Endothelial cell of umbilical vein (primary cell): ENCODE results near the gene SIM1. TPM values are rescaled to one million over a fixed set of nuclear protein-coding genes. Genes with fewer than 3 reads are reported as not detected.
A peak's percentile ranks its signal among the peaks of the same experiment; 100 is the strongest.

ENCODE experiments used
- BruUV-seq: library from RNA; stranded (reverse); fragments of 400-500 nt; replicated peaks from 2 replicates; lab custom pipeline; 2021; lab: Mats Ljungman, UMichigan
- CTCF ChIA-PET: fragments of 300-600, 350-600 bp; sonication (Branson Sonifier 250); formaldehyde crosslinking; loops from one replicate; lab custom pipeline; 2021; ENCODE audit warnings: antibody characterized with exemption, inconsistent platforms; lab: Charles Lee
- POLR2A ChIA-PET: fragments of 300-600, 350-600 bp; sonication (Branson Sonifier 250); formaldehyde crosslinking; loops from one replicate; lab custom pipeline; 2021; ENCODE audit warnings: antibody characterized with exemption, inconsistent platforms; lab: Charles Lee
- DNase-seq: peaks from one replicate; pipeline ENCODE4 v3.0.0-alpha.2; 2011; ENCODE audit warnings: low read depth, low spot score
- FAIRE-seq: peaks from 2 replicates; lab custom pipeline; 2011; peaks lifted over from hg19 to GRCh38; lab: Jason Lieb, UNC
- H2AFZ ChIP-seq: 2 replicates; pipeline ENCODE4 v1.6.0; 2012; ENCODE audit warnings: low read depth, low read length, control low read depth, inconsistent platforms
- H3K27ac ChIP-seq: 2 replicates; pipeline ENCODE4 v1.5.1; 2011; ENCODE audit warnings: low read depth, mild to moderate bottlenecking, control low read depth, low read length, moderate library complexity; ENCODE audit not compliant: insufficient read depth
- H3K27me3 ChIP-seq, 2 experiments: 2 replicates each; pipeline versions ENCODE4 v1.6.0 to v1.6.1; 2011; ENCODE audit warnings: low read length in 2 of 2, mixed read lengths in 1 of 2; ENCODE audit not compliant: control insufficient read depth in 2 of 2, insufficient read depth in 2 of 2
- H3K36me3 ChIP-seq, 2 experiments: 2 replicates in 1 of 2; 3 replicates in 1 of 2; pipeline ENCODE4 v1.5.1; 2011; ENCODE audit warnings: low read length in 2 of 2, mild to moderate bottlenecking in 1 of 2, moderate library complexity in 1 of 2; ENCODE audit not compliant: control insufficient read depth in 2 of 2, insufficient read depth in 2 of 2; ENCODE audit errors: extremely low read depth in 1 of 2
- H3K4me1 ChIP-seq: 3 replicates; pipeline ENCODE4 v1.5.1; 2011; ENCODE audit warnings: mild to moderate bottlenecking, low read length; ENCODE audit not compliant: control insufficient read depth, insufficient read depth; ENCODE audit errors: extremely low read depth
- H3K4me2 ChIP-seq: 2 replicates; pipeline ENCODE4 v1.6.1; 2011; ENCODE audit warnings: low read length, control low read depth, mixed read lengths; ENCODE audit not compliant: insufficient read depth
- H3K4me3 ChIP-seq, 3 experiments: fragments of 200-600 bp in 1 of 3; sonication (generic), shearing (Covaris generic) in 1 of 3; replicated peaks in 1 of 3; 2 replicates each; pipeline ENCODE4 v1.5.1; 2011 to 2016; ENCODE audit warnings: control low read depth in 3 of 3, low read length in 3 of 3, mild to moderate bottlenecking in 2 of 3, inconsistent platforms in 1 of 3, low read depth in 1 of 3, moderate library complexity in 1 of 3; ENCODE audit not compliant: insufficient read depth in 1 of 3
- H3K79me2 ChIP-seq: 2 replicates; pipeline ENCODE4 v1.6.0; 2012; ENCODE audit warnings: low read length, inconsistent platforms; ENCODE audit not compliant: control insufficient read depth, insufficient read depth
- H3K9ac ChIP-seq: replicated peaks from 2 replicates; pipeline ENCODE3; 2011; ENCODE audit warnings: low read length, control low read depth; ENCODE audit not compliant: insufficient read depth; ENCODE audit errors: extremely low read depth
- H3K9me1 ChIP-seq: replicated peaks from 3 replicates; pipeline ENCODE4 v1.6.0; 2011; ENCODE audit warnings: mild to moderate bottlenecking, low read length; ENCODE audit not compliant: control insufficient read depth, insufficient read depth; ENCODE audit errors: extremely low read depth
- H3K9me3 ChIP-seq: replicated peaks from 2 replicates; pipeline ENCODE4 v1.5.1; 2012; ENCODE audit warnings: low read length, inconsistent platforms; ENCODE audit not compliant: control insufficient read depth, insufficient read depth
- H4K20me1 ChIP-seq: replicated peaks from 2 replicates; pipeline ENCODE3; 2011; ENCODE audit warnings: mild to moderate bottlenecking, low read length; ENCODE audit not compliant: control insufficient read depth, insufficient read depth; ENCODE audit errors: extremely low read depth
- EZH2 ChIP-seq: IDR thresholded peaks from 2 replicates; pipeline ENCODE4 v1.6.1; 2012; ENCODE audit warnings: borderline replicate concordance, low read depth, mild to moderate bottlenecking, moderate library complexity, low read length, inconsistent platforms; ENCODE audit not compliant: severe bottlenecking
- FOS ChIP-seq: IDR thresholded peaks from 2 replicates; pipeline ENCODE4 v1.6.1; 2011; ENCODE audit warnings: mild to moderate bottlenecking, low read length, moderate library complexity, borderline replicate concordance; ENCODE audit not compliant: insufficient read depth
- GATA2 ChIP-seq: IDR thresholded peaks from 2 replicates; pipeline ENCODE4 v1.7.0; 2011; ENCODE audit warnings: low read depth, mild to moderate bottlenecking, moderate library complexity, mixed read lengths, low read length; ENCODE audit not compliant: insufficient read length, insufficient read depth
- JUN ChIP-seq: IDR thresholded peaks from 2 replicates; pipeline ENCODE4 v1.6.1; 2011; ENCODE audit warnings: borderline replicate concordance, low read depth; ENCODE audit not compliant: insufficient read length, insufficient read depth
- MAX ChIP-seq: IDR thresholded peaks from 2 replicates; pipeline ENCODE4 v1.6.1; 2011; ENCODE audit not compliant: insufficient read depth, insufficient read length
- MYC ChIP-seq: IDR thresholded peaks from one replicate; pipeline ENCODE4 v1.6.1; 2011; ENCODE audit warnings: mild to moderate bottlenecking, low read depth, low read length
- POLR2A ChIP-seq: IDR thresholded peaks from 2 replicates; pipeline ENCODE4 v1.6.1; 2012; ENCODE audit warnings: low read depth, mild to moderate bottlenecking, control low read depth, low read length
- POLR2AphosphoS5 ChIP-seq: IDR thresholded peaks from 2 replicates; pipeline ENCODE4 v1.6.1; 2012; ENCODE audit warnings: low read depth, mild to moderate bottlenecking, control low read depth, low read length, moderate library complexity; ENCODE audit not compliant: insufficient read depth
- dilution Hi-C: fragments of 300-500 bp; cut with MboI; formaldehyde crosslinking; loops from one replicate; pipeline ENCODE4 v1.15.0; 2019; ENCODE audit warnings: low sequenced_read_pairs; ENCODE audit not compliant: extremely low pct_ligation_motif_present
- intact Hi-C: fragments of 100-400 bp; cut with micrococcal nuclease; formaldehyde crosslinking; loops from one replicate; pipeline ENCODE4 v1.10.0; 2022
- polyA plus RNA-seq, 4 experiments: library from polyadenylated mRNA; depleted of rRNA in 3 of 4; stranded (reverse) in 3 of 4; unstranded in 1 of 4; fragments of >200 nt; gene quantifications; 2 replicates each; pipeline versions ENCODE4 v1.2.1 to v1.2.3, GENCODE V29; 2011 to 2012; ENCODE audit warnings: missing spikeins in 1 of 4
- total RNA-seq: library from RNA; stranded (reverse); gene quantifications from 2 replicates; pipeline ENCODE4 v1.2.3, GENCODE V29; 2021
- TF ChIP-seq, protein P1 (sequence below), 2 donors: IDR thresholded peaks; 1 replicate in 1 of 2; 2 replicates in 1 of 2; pipeline ENCODE4 v1.5.1; 2011; ENCODE audit warnings: low read length in 2 of 2, mild to moderate bottlenecking in 2 of 2, moderate library complexity in 2 of 2, control low read depth in 1 of 2, inconsistent platforms in 1 of 2, low read depth in 1 of 2; ENCODE audit not compliant: insufficient read depth in 1 of 2; ENCODE audit errors: extremely low read depth in 1 of 2

Gene SIM1
- total and polyA plus RNA-seq, 2 donors (not counting 3 experiments of a cell fraction or from before 2014, with no cell fraction given) = 0.14 to 0.29 TPM

DNA sequence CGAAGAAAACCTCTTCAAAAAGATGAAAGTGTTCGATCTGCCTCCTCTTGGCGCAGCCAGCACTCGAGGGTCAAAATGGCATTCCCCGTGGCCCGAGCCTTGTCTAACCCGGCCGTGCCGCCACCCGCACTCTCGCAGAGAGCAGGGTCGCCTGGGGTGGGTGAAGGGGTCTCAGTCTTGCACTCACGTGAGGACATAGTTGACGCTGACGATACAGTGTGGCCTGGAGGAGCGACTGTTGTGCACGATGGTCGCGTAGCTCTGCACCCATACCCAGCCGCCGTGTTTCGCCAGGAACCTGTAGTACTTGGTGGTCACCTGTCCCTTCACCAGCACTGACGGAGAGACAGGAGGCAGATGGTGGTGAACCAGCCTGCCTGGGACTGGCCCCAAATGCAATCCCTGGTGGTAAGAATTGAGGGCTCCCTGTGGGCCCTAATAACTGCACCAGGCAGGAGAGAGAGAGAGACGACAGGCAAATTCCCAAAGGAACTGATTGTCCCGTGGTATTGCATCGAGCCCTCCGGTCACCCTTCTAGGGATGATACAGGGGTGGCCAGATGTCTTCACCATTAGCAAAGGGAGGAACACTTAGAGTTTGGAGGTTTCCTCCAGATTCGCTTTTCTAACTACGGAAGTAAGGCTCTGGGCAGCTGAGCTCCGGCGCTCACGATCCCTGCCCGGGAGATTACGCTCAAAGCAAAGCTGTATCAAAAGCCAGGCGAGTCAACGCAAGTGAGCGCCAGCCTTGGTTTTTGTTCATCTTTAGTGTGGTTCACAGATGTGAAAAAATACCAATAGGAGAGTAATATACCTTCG, 17.4 kb downstream of the SIM1 start:
- peaks cover 11% of the 10 kb centered on the region for H3K4me1 ChIP-seq
- dilution Hi-C loops = no loop called here
- TF ChIP-seq MYC (no peak), POLR2A (no peak), POLR2AphosphoS5 (no peak), MAX (no peak), EZH2 (no peak), FOS (no peak), GATA2 (no peak), JUN (no peak)
- TF ChIP-seq, protein P1, sequence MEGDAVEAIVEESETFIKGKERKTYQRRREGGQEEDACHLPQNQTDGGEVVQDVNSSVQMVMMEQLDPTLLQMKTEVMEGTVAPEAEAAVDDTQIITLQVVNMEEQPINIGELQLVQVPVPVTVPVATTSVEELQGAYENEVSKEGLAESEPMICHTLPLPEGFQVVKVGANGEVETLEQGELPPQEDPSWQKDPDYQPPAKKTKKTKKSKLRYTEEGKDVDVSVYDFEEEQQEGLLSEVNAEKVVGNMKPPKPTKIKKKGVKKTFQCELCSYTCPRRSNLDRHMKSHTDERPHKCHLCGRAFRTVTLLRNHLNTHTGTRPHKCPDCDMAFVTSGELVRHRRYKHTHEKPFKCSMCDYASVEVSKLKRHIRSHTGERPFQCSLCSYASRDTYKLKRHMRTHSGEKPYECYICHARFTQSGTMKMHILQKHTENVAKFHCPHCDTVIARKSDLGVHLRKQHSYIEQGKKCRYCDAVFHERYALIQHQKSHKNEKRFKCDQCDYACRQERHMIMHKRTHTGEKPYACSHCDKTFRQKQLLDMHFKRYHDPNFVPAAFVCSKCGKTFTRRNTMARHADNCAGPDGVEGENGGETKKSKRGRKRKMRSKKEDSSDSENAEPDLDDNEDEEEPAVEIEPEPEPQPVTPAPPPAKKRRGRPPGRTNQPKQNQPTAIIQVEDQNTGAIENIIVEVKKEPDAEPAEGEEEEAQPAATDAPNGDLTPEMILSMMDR (IDR thresholded peaks at IDR 0.05; ENCODE audit: extremely low read depth in 1 of 2, insufficient read depth in 1 of 2, low read depth in 1 of 2, low read length in 2 of 2) = no peak
- no peaks in the 10 kb centered on the region for H3K36me3 ChIP-seq
- ChIA-PET CTCF (interaction anchor here (0.8 to 3.0 kb wide), 5 partner anchors 14 to 330 kb away, joined by 3 to 17 read pairs (median 6); no protein-coding TSS in a partner anchor), POLR2A (no interaction called here)
- H4K20me1 ChIP-seq = no peaks in the 10 kb centered on the region
- peak; percentile 82 for FAIRE-seq
- no peaks in the 10 kb centered on the region for H3K79me2 ChIP-seq
- peak overlapping the region in 2 of 3 experiments; percentile 12 to 23 for H3K4me3 ChIP-seq
- H2AFZ ChIP-seq = peak overlapping the region; percentile 64
- intact Hi-C loops = no loop called here
- H3K9me3 ChIP-seq = no peaks in the 10 kb centered on the region
- DNase-seq = no peak
- peak overlapping the region; percentile 44 for H3K4me2 ChIP-seq
- no peak overlapping the region for H3K9ac ChIP-seq
- BruUV-seq = no TSS peak
- no peak overlapping the region for H3K27ac ChIP-seq
- H3K27me3 ChIP-seq = peaks cover 36 to 56% of the 10 kb centered on the region in 2 experiments
- no peaks in the 10 kb centered on the region for H3K9me1 ChIP-seq
